ENCODE measurements around the gene LDB2.

The LDB2 gene

DNA sequence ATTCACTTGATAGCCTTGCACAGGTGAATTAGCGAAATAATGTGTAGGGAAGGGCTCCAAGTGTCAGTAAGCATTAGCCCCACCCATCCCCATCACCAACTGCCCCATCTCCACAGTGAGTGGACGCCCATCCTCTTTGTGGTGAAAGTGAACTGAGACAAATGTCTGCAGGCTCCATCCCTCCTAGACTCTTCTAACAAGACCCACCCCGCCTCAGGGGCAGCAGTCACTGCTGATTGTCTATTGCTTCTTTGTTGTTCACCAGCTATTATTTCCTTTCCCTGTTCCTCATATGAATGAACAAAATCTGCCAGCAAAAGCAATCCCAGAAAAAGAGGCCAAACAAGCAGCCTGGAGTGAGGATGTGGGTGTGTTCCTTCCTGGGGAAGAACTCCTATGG lies 96.4 kb downstream of the LDB2 start:
- no peak for DNase-seq (ENCODE audit: low read depth in 2 of 2)

DNA sequence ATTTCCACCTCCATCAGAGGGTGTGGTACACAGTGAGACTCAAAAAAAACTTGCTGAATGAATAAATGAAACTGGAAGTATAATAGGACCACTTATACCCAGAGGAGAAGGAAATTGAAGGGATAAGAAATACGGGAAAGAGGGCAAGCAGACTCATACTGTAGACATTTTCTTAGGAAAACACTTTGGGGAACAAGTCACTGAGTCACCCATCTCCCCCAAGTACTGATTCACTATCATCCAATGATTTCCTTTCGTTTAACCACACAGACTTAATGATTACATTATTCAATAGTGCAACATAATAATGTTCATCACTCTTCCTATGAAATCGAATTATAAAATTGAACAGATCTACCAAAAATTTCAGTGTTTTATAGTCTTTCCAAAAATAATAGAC lies 97.1 kb downstream of the LDB2 start:
- no peak for DNase-seq (ENCODE audit: low read depth in 2 of 2)

DNA sequence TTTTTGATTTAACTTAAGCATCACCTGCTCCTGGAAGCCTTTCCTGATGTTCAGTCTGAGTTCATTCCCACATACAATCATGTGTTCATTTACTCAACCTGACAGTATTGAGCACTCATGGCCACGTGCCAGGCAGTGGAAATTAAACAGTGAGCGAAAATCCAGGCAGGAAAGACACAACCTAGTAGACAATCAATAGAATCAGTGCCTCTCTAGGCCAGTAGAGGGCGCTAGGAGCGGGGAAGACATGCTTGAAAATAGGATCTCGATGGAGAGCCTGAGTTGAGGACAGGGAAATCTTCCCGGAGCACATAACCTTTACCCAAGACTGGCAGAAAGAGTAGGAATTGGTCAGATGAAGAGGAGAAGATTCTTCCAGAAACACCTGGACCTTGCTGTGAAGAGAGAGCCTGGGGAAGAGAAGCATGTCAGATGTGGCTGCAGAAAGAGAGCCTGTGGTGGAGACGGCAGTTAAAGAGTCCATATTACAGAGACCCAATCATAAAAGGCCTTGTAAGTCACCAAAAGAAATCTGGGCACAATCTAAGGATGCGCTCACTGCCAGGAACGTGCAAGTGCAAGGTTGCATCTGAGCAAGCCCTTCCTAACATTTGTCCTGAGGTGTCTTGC lies 103.5 kb downstream of the LDB2 start:
- DNase-seq (ENCODE audit: low read depth in 2 of 2): no peak

DNA sequence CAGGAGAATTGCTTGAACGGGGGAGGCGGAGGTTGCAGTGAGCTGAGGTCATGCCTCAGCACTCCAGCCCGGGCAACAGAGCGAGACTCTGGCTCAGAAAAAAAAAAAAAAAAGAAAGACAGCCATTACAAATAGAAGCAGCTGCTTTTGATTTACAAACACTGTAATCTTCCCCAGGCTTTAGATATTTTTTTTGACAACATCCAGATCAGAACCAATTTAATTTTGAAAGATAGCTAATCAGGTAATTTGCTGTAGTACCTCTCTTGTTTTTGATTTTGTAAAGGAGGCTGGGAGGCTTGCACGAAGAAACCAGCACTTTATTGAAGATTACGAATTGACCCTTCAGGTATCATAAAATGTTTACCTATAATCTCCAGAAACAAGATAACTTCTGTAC lies 107.0 kb downstream of the LDB2 start:
- no peak for DNase-seq (ENCODE audit: low read depth in 2 of 2)

DNA sequence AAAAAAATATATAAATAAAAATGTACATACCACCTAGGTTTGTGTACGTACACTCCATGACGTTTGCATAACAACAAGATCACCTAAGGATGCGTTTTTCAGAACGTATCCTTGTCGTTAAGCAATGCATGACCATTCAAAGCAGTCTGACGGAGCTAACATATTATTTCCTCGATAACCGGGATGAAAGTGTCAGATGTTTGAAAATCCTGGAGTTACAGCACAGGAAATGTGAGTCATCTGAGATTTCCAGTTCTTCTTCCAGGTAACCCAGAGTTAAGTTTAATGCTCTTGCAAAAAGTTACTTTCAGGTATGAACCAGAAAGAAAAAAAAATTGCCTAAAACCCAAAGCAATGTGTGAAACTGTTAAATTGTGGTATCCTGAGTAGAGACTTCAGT lies 107.9 kb downstream of the LDB2 start:
- DNase-seq (ENCODE audit: low read depth in 2 of 2): no peak

DNA sequence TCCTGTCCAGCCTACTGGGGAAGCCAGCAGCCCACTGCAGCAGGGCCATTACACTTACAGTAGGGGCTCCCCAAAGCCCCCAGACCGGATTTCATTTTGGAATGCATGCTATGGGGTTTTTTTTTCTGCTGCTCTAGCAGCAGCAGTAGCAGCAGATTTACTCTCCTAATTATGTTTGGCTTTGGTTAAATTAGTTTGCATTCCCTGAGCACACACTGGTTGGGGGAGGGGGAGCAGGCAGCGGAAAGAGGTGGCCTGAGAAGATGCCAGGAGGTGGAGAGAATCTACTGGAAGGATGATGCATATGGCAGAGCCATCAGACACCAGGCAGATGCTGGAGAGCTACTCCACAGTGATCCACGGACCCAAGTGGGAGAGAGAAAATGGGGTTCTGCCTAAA lies 109.6 kb downstream of the LDB2 start:
- no peak for DNase-seq (ENCODE audit: low read depth in 2 of 2)

DNA sequence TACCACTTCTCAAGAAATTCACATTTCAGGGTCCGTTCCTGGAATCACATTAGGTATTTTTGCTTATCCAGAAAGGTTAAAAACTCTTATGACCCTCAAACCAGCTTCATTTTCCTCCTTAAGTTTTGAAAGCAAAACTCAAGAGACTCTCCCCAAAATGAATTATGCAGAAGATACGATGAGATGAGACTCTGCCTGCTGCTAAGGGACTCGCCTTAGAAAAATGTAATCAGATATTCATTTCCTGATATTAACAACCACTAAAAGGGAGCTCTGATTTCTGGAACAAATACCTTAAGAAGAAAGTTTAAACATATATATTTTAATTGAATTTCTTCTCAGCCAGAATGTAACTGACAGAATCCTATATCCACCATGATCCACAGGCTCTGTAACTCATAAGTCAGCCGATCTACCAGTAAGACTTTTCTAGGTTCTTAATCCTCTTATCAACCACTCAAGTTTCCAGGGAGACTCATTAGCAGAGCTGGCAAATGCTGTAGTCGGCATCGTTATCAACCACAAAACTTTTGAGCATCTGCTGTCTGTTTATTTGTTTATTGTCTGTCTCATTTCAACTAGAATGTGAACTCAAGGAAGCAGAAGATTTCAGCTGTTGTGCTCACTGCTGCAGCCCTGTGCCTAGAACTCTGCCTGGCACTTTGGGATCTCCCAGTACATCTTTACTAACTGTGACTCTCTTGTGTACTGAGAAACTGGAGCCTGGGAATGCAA lies 112.5 kb downstream of the LDB2 start:
- DNase-seq (ENCODE audit: low read depth in 2 of 2): no peak

DNA sequence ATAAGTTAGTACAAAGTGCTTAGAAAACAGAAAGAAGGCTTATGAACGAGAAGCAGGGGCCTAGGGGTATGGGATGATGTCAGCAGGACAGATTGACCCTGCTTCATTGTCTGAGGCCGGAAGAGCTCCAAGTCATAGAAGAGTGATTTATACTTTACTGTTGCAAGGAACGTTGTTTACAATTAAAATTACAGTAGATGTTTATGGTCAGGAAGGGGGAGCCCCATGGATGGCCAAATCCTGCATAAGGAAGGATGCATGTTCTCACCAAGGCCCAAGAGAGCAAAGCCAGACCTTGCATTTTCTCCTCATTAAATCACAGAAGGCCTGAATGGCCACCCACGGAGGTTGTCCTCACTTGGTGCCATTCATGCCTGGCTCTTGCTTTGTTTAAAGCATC lies 115.3 kb downstream of the LDB2 start:
- no peak for DNase-seq (ENCODE audit: low read depth in 2 of 2)

DNA sequence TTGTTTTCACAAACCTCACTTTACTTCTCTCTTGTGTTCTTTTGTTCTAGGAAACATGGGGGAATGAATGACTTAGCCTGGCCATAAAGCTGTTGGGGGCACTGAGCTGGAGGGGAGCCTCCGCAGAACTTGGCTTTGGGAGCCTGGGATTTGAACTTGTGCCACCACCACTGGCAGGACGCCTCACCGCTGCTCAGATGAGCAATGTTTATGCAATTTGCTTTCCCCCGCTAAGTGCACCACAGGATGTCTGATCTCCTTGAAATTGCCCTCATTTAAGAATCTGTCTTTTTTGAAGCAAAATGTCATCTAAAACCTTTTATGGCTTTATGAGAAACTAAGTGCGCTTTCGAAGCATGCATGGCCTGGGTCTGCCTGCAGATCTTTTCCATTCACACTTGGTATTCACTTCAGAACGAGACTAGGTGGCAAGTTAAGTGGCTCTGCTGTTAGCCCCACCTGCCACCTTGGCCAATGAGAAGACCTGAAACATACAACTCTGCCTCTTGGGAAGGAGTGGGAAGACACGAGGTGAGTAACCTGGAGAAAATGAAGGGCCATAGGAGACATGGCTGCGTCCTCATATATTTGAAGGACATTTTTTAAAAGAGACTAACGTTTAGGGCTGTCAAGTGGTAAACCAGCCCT lies 119.3 kb downstream of the LDB2 start:
- no peak for DNase-seq (ENCODE audit: low read depth in 2 of 2)

DNA sequence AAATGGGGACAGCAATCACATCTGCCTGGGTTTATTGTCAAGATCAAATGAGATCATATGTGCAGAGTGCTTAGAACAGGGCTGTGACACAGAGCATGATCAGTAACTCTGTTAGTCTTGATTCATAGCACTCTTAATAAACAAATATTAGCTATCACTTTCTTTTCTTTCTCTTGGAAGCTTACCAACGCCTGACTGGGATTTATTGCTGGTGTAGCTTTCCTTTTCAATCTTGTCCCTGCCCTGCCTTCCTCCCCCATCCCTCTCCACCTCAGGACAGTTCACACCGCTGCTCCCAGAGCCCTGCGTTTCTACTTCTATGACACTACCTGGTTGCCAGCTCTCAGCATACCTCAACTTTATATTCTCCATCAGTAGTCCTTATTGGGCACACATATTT lies 120.7 kb downstream of the LDB2 start:
- no peak for DNase-seq (ENCODE audit: low read depth in 2 of 2)

DNA sequence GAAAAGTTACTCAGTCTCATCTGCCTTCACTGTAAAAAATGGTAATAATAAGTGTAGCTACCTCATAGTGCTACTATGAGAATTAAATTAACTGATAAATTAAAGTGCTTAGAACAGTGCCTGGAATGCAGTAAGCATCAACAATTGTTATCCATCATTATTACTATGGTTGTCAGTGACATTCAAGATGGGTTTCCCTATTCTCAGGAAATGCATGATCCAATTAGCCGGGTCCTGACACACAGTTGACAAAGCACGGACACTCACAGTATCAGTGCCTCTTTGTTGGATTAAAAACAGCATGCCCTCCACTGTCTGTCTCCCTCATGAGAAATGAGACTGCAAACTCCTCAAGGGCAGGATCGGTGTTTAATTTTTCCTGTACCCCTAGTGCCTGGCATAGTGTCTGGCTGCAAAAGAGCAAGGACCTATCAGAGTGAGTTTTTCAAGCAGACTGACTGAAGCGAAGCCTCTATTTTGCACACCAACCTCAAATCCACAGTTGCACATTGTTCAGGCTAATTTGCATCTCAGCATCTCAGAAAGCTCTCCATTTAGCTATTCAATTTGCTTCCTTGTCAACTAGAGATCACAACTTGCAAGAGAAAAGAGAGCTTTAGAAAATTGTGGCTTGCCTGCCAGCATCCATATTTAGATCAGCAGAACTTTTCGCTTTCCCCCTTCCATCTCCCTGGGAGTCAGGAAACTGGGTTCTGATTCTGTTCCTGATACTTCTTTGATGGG lies 122.9 kb downstream of the LDB2 start:
- no peak for DNase-seq (ENCODE audit: low read depth in 2 of 2)

DNA sequence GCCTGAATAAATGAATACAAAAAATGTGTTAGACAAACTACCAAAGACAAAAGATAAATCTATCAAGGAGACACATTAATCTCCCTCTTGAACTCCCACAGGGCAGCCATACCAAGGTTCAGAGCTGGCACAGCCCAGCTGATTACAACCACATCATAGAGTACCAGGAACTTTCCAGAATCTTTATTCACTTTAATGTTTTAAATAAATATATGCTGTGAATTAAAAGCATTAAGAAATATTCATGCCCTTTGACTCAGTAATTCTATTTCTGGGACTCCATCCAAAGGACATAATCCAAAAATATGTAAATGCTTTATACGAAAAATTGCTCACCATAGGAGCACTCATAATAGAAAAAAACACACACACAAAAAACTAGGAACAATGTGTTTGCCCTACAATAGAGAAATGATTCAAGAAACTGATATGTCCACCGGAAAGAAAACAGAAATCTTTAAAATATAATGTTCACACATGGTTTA lies 126.0 kb downstream of the LDB2 start:
- DNase-seq (ENCODE audit: low read depth in 2 of 2): no peak

DNA sequence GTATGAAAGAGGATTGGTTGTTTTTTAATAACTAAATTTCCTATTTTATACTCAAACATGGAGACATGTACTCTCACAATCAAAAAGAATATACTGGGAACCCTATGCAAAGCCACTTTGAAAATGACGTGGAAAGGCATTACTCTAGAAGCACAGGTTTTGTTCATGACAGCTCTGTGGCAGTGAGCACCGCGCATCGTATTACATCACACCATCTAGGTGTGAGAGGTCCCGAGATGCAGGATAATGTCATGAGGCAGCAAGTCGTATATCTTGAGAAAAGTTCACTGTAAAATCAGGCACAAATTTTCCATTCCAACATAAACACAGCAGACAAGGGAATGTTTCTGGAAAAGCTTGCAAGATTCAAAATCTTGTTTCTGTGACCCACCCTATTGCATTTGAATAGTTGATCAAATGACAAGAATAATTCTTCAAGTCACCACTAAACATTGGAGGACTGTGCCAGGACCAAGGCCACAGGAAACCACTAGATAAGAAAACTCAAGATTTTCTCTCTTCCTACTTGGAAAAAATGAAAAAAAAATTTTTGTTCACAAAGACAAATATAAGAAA lies 127.6 kb downstream of the LDB2 start:
- DNase-seq (ENCODE audit: low read depth in 2 of 2): no peak

DNA sequence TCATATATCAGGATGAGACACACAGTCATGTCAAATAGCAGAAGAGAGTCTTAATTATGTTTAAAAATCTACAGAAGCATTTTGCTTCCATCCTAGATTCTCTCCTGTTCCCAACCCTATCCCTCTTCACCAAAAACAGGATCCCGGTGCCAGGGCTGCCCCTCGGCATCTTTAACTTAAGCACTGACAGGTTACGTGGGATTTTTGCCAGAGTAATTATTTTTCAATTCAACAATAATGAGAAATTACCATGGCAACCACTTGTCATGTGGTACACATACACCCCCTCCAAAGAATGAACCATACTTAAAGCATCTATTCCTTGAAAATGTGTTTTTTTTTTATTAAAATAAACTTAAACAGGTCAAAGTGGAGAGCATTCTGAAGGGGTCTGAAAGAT lies 130.6 kb downstream of the LDB2 start:
- DNase-seq (ENCODE audit: low read depth in 2 of 2): no peak

DNA sequence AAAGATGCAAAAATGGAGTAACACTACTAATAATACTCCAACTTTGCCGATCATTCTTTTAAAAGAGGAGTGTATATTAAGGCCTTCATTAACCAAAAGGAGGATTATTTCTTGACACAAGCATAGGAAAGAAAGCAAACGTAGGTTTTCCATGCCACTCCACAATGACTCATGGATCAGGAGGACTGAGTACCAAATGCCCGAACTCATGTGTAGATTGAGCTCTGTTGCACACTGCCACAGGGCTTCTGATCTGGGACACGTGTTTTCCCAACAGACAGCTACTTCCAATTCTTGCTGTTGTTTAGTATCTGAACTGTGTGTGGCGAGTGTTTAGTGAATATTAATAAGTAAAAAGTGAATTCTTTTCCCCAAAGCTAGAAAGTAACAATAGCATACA lies 131.2 kb downstream of the LDB2 start:
- DNase-seq (ENCODE audit: low read depth in 2 of 2): no peak

DNA sequence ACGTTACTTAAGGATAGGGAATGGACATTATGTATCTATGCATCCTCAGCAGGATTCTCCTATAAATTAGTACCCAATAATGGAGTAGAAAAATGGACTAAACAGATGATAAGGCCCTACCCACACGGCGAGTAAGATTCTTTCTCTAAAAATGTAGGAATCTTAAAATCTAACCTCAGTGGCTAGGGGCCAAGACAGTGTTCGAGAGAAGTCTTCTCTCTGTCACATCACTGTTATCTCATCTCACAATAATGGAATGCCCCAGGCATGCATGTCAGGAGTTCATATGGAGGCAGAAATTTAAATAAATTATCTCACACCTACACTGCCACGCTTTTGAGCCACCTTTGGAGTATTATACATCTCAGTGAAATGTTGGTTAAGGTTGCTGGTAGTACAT lies 132.9 kb downstream of the LDB2 start:
- DNase-seq (ENCODE audit: low read depth in 2 of 2): no peak

DNA sequence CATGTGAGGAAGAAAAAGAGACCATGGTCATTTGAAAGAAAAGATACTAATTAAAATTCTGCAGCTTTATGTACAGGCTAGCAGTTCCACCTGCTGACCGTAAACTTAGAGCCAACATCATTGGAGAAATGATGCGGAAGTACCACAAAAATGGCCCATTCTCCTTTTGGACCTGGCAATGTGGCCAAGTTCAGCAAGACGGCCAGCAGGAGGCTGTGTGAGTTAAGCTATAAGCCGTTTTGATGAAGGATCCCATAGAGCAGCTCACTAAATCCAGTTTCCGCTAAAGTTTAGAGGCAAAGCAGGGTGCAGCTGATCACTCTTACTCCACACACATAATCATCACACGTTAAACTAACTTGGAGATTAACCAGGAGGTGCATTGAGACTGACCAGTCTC lies 133.8 kb downstream of the LDB2 start:
- no peak for DNase-seq (ENCODE audit: low read depth in 2 of 2)

DNA sequence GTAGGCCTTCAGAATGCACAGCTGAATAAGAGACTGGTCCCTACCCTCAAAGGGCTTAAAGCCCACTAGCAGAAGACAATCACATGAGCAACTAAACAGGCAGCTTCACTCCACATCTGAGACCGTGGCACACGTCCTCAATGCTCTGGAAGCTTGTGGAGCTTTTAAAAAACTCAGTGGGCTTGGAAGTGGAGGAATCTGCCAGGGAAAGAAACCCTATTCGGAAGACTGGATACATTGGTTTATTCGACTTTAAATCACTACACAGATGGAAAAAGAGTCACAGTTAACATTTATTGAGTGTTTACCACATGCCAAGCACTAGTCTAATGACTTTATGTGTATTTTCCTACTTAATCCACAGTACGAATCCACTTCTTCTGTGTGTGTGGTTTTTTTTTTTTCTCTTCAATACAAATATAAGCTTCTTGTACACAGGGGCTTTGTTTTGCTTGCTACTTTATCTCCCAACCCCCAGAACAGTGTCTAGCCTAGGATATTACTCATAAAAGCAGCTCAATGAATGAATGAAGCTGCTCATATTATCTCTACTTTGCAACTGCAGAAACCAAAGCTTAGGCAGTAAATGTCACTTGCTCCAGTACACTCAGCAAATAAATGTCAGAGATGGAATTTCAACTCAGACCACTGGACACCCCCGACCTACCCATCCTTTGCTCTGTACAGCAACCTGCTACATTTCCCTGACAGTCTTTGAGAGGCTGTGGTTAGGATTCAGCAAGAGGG lies 137.7 kb downstream of the LDB2 start:
- no peak for DNase-seq (ENCODE audit: low read depth in 2 of 2)

DNA sequence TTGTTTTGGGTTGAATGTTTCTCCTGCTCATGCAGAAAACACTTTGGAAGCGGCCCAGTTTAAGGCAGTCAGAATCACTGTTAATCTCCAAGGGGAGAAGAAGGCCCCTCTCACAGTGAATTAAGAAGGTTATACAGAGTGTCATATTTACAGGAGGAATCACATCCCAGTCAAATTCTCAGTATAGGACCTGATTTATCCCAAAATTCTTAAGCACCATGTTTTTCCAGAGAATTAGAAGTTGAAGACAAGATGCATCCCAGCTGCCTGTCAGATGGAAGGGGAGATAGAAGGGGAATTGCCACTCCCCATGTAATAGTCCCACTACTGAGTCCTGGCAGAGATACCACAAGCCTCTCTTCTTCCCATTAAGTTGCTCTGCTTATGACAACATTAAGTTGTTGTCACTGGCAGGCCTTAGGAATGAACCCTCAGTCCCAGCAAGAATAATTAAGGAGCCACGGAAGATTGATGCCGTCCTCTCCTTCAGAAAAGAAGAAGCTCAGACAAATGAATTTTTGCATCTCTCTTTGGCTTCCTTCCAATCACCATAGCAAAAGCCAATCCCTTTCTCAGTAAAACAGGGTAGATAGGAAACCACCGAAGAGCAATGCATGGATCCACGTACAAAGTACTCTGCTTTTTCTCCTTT lies 138.4 kb downstream of the LDB2 start:
- no peak for DNase-seq (ENCODE audit: low read depth in 2 of 2)

DNA sequence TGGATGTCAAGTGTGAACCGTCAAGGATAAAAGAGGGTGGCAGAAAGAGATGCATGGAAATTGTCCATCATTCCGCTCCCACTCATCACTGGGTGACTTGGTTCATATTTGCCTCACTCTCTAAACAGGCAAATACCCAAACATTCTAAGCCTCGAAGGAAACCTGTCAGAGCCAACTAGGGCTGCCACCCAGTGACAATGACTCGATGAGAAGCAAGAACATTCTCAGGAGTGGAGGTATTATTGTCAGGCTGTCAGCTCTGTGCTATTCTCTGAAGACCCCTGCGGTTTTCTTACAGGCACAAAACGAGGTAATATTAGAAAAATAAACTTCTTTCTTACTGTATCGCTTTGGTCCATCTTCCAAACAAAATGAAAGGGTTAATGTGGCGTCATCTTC lies 139.6 kb downstream of the LDB2 start:
- DNase-seq (ENCODE audit: low read depth in 2 of 2): no peak

DNA sequence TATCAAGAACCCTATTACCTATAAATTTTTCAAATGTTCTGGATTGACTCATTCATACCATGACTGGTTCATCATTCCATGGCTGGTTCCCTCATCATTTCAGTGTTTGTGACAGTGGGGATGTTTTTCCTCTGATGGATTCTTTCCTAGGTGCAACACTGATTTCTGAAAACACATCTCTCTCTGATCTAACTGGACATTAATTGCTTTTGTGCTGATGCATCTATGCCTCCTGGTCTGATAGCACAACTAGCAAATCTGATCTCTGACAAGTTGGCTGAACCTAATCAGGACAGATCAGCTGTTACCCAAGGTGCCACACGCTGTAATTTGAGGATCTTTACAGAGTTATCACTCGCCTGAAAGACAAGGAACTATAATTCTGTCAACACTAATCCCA lies 140.2 kb downstream of the LDB2 start:
- DNase-seq (ENCODE audit: low read depth in 2 of 2): no peak
